GM13976 (cell line): ENCODE results near the gene ATP9A.

Experiments used
- DNase-seq: peaks from one replicate; pipeline ENCODE4 v3.0.0; 2012; ENCODE audit warnings: low spot score
- in situ Hi-C: fragments of 300-500 bp; cut with MboI; formaldehyde crosslinking; loops from one replicate; pipeline ENCODE4 v1.12.0; 2022; ENCODE audit warnings: low sequenced_read_pairs, mixed read lengths, inconsistent platforms; ENCODE audit not compliant: unreplicated experiment
- TF ChIP-seq, protein P1 (sequence below): IDR thresholded peaks from 2 replicates; pipeline ENCODE4 v1.5.1; 2012; ENCODE audit warnings: borderline replicate concordance, mild to moderate bottlenecking; ENCODE audit not compliant: insufficient read depth; ENCODE audit errors: extremely low read depth, missing control alignments, control extremely low read depth

ATP9A gene

DNA sequence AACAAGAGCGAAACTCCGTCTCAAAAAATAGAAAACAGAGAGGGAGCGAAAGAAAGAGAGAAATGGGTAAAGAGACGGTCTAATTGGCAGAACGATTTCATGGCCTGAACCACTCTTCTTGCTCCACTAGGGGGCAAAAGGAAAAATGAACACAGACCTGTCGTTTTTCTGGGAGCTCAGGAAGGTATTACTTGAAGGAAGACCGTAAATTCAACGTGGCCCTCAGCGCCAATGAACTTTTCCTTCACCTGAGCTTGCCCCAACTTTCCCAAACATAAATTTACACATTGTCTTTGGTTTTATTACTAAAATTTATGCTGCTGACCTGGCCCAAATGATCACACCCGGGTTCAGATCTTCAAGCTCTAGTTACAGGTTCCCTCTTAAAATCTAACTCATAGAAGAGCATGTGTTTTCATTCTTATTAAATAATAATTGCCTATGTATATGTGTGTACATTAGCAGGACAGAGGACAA lies 67.3 kb downstream of the ATP9A start:
- TF ChIP-seq, protein P1, sequence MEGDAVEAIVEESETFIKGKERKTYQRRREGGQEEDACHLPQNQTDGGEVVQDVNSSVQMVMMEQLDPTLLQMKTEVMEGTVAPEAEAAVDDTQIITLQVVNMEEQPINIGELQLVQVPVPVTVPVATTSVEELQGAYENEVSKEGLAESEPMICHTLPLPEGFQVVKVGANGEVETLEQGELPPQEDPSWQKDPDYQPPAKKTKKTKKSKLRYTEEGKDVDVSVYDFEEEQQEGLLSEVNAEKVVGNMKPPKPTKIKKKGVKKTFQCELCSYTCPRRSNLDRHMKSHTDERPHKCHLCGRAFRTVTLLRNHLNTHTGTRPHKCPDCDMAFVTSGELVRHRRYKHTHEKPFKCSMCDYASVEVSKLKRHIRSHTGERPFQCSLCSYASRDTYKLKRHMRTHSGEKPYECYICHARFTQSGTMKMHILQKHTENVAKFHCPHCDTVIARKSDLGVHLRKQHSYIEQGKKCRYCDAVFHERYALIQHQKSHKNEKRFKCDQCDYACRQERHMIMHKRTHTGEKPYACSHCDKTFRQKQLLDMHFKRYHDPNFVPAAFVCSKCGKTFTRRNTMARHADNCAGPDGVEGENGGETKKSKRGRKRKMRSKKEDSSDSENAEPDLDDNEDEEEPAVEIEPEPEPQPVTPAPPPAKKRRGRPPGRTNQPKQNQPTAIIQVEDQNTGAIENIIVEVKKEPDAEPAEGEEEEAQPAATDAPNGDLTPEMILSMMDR: peak; percentile 38
- DNase-seq: peak; percentile 54
- in situ Hi-C loops: no loop called here

DNA sequence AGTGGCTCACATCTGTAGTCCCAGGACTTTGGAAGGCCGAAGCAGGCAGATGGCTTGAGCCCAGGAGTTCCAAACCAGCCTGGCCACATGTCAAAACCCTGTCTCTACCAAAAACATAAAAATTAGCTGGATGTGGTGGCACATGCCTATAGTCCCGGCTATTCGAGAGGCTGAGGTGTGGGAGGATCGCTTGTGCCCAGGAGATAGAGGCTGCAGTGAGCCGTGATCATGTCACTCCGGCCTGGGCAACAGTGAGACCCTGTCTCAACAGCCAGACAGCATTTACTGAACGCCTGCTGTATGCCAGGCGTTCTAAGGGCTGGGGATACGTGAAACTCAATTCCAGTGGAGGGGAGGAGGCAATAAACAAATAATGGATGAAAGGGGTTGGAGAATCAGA lies 69.9 kb downstream of the ATP9A start:
- TF ChIP-seq, protein P1: no peak
- in situ Hi-C loops: no loop called here
- no peak for DNase-seq

DNA sequence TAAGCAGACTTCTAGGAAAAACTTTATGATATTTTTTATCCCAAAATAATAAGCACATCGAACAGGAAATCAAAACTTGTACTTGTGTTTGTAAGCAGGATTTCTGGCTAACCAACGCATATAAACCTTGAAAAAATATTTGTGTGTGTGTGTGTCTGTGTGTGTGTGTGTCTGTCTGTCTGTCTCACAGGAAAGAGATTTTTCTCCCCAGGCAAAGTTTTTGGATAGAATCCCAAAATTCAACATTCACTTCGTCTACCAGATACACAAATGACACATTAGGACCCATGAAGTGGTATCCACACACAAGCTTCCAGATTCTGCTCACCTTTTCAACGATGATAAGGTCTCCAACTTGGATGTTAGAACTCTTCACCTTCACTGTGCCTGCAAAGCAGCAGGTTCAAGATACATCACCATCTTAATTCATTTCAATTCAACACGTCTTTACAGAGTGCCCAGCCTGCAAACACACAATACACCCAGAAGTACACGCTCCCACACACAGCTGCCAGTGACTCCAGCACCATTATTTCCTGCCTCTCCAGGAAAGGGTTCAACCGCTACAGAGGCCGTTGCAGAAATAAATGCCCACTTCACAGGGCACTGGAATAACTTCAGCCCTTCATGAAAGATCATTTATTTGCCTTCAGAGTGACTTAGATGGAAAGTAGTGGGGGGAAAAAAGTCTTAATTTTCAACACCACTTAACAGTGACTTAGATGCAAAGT lies 70.9 kb downstream of the ATP9A start:
- TF ChIP-seq, protein P1: no peak
- DNase-seq: no peak
- in situ Hi-C loops: no loop called here

DNA sequence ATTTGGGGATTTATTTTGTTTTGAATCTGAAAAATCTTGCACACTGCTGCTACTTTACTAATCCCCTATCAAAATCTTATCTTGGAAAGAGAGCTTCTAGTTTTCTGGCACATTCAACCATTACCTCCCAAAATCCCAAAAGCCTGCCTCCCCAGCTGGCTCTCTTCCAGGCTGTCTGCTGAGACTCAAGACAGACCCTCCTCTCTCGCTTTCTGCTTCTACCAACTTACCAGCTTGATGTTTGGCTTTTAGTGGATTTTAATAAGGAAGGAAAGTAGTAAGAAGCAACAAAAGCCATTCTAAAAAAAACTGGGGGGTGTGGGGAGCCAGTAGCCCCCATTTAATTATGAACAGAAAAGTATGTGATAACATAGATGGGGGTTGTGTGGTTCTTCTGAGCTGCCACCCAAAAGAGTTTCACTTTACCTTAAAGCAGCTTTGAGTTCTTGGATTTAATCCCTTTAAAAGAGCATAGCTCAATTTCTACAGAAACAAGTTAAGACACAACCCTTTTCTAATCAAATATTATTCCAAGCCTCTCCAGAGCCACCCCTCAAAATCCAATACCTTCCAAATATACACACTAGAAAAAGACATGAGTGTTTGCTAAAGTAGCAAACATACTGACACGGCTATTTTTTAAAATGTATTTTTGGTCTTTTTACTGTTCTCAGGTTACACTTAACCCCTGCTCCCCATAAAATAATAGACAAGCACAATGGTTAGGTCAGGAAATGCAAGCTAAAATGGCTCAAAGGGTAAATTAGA lies 71.7 kb downstream of the ATP9A start:
- in situ Hi-C loops: no loop called here
- DNase-seq: no peak
- TF ChIP-seq, protein P1: no peak

DNA sequence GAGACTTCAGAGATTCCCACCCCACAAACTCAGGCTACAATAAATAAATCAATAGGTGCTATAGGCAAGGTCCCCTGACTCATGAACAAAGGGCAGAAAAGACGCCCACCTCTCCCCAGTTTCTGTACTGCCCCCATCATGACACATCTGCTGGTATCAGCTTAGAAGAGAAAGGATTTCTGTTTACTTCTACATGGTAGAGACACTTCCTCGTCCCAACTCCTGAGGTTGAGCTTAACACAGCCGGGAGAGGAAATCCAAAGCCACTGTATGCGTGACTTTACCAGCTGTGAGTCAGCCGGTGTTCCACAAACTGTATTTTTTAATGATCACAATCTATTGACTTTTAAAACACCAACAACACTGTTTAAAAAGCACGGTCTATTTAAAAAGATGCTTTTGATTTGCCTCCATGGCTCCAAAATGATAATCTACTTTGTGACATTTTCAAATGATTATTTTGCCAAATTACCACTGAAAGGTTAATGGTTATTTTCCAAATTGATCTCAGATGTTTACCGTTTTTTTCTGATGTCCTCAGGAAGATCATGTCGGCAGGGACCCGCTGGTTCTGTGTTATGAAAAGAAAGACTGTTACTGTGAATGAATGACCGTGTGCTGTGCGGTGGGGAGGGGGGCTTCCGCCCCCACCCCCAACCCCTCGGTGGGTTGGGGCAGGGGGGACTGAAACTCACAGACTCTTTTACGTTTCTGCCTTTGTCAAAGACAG lies 72.5 kb downstream of the ATP9A start:
- in situ Hi-C loops: no loop called here
- TF ChIP-seq, protein P1: no peak
- DNase-seq: no peak

DNA sequence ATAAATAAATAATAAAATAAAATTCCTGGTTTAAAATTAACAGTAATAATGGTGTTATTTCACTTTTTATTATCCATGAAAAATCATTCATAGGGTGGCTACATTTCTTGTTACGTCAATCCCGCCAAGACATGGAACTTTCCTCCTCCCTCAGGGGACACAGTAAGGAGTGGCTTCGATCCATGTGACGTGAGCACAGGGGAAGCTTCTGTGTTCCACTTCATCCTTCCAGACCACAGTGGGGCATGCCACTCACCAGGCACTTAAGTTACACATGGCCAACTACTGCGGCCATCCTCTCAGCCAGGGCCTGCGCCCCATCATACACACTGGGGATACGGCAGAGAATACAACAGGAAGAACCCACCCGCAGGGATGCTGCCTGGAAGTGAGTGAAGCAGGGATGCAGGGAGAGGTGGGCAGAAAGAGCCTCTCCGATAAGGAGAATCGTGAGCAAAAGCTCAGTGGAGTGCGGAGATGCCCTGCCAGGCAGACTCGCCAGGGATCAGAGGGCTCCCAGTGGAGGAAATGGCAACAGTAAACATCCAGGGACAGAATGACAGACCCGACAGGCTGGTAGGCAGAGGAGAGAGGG lies 75.3 kb downstream of the ATP9A start:
- no peak for DNase-seq
- TF ChIP-seq, protein P1: no peak
- in situ Hi-C loops: no loop called here
